HepG2 (cell line): Measurements from ENCODE around the gene SLC27A2. TPM values are rescaled to one million over a fixed set of nuclear protein-coding genes. Genes with fewer than 3 reads are reported as not detected.

Source experiments
- ATAC-seq: fragments of 200-7000 bp; cut with Tn5 transposase; 3 replicates; pipeline ENCODE4 v1.9.1; 2020; ENCODE audit warnings: mild to moderate bottlenecking, moderate library complexity
- BruUV-seq: library from RNA; stranded (reverse); fragments of 400-500 nt; replicated peaks from 2 replicates; lab custom pipeline; 2021; lab: Mats Ljungman, UMichigan
- CTCF ChIA-PET: fragments of 300-600 bp; formaldehyde crosslinking; extraction: SDS; loops from one replicate; lab custom pipeline; 2021; ENCODE audit warnings: low total read pairs, inconsistent platforms, low intra/inter-chr PET ratio; lab: Yijun Ruan, JAX
- POLR2A ChIA-PET: fragments of 350-600 bp; sonication (Branson Sonifier 250); formaldehyde crosslinking; loops from one replicate; lab custom pipeline; 2020; ENCODE audit warnings: antibody characterized with exemption, inconsistent platforms; lab: Yijun Ruan, JAX
- DNase-seq: peaks from one replicate; pipeline ENCODE4 v3.0.0-alpha.2; 2015; ENCODE audit warnings: low spot score
- FAIRE-seq: peaks from 3 replicates; lab custom pipeline; 2011; peaks lifted over from hg19 to GRCh38; lab: Jason Lieb, UNC
- H2AFZ ChIP-seq: one replicate; pipeline ENCODE4 v1.6.1; 2011; ENCODE audit warnings: low read length, inconsistent platforms
- H3K27ac ChIP-seq: fragments of 300-600 bp; 3 replicates; pipeline ENCODE4 v1.8.0; 2011; ENCODE audit warnings: mixed run types, mild to moderate bottlenecking, mixed read lengths, low read length, inconsistent platforms; ENCODE audit not compliant: insufficient read depth; ENCODE audit errors: extremely low read length
- H3K27me3 ChIP-seq, 2 experiments: fragments of 200-600 bp in 1 of 2; 2 replicates in 1 of 2; 3 replicates in 1 of 2; pipeline versions ENCODE4 v1.6.0 to v1.8.0; 2011; ENCODE audit warnings: low read length in 2 of 2, mild to moderate bottlenecking in 2 of 2, moderate library complexity in 2 of 2, inconsistent platforms in 1 of 2; ENCODE audit not compliant: insufficient read depth in 2 of 2, control insufficient read depth in 1 of 2
- H3K36me3 ChIP-seq, 2 experiments: fragments of 200-600 bp in 1 of 2; replicated peaks in 1 of 2; 2 replicates in 1 of 2; 3 replicates in 1 of 2; pipeline versions ENCODE4 v1.5.1 to v1.8.0; 2011; ENCODE audit warnings: low read length in 2 of 2, inconsistent platforms in 1 of 2; ENCODE audit not compliant: insufficient read depth in 2 of 2, control insufficient read depth in 1 of 2
- H3K4me1 ChIP-seq: 2 replicates; pipeline ENCODE4 v1.5.1; 2012; ENCODE audit warnings: low read length, inconsistent platforms; ENCODE audit not compliant: insufficient read depth
- H3K4me2 ChIP-seq: 2 replicates; pipeline ENCODE4 v1.6.0; 2011; ENCODE audit warnings: low read depth, low read length, inconsistent platforms
- H3K4me3 ChIP-seq, 3 experiments: fragments of 200-600 bp in 1 of 3; sonication (generic), shearing (Covaris generic) in 1 of 3; replicated peaks in 1 of 3; 2 replicates each; pipeline ENCODE4 v1.5.1; 2011 to 2016; ENCODE audit warnings: low read length in 3 of 3, inconsistent platforms in 2 of 3, low read depth in 2 of 3, mild to moderate bottlenecking in 2 of 3, control low read depth in 1 of 3, mixed read lengths in 1 of 3; ENCODE audit not compliant: insufficient read depth in 1 of 3
- H3K79me2 ChIP-seq: one replicate; pipeline ENCODE4 v1.6.1; 2011; ENCODE audit warnings: low read length, inconsistent platforms; ENCODE audit not compliant: insufficient read depth
- H3K9ac ChIP-seq: 2 replicates; pipeline ENCODE4 v1.6.0; 2011; ENCODE audit warnings: mild to moderate bottlenecking, low read depth, low read length, inconsistent platforms; ENCODE audit not compliant: insufficient read depth
- H3K9me3 ChIP-seq: 2 replicates; pipeline ENCODE4 v1.5.1; 2012; ENCODE audit warnings: mild to moderate bottlenecking, low read length
- H4K20me1 ChIP-seq: 2 replicates; pipeline ENCODE4 v1.6.0; 2011; ENCODE audit warnings: inconsistent platforms, mild to moderate bottlenecking, low read length, moderate library complexity; ENCODE audit not compliant: insufficient read depth
- ATRX ChIP-seq: sonication (generic); formaldehyde crosslinking; IDR thresholded peaks from 2 replicates; pipeline ENCODE4 v1.4.0; 2020; ENCODE audit warnings: missing genetic modification reagents, borderline replicate concordance
- BORCS8-MEF2B ChIP-seq: sonication (generic); formaldehyde crosslinking; IDR thresholded peaks from 2 replicates; pipeline ENCODE4 v1.8.0; 2022; ENCODE audit warnings: mild to moderate bottlenecking, missing genetic modification reagents
- PITX1 ChIP-seq: sonication (generic); formaldehyde crosslinking; IDR thresholded peaks from 2 replicates; pipeline ENCODE4 v1.5.1; 2020; ENCODE audit warnings: mild to moderate bottlenecking, missing genetic modification reagents
- SIN3A ChIP-seq: IDR thresholded peaks from 2 replicates; pipeline ENCODE4 v1.6.1; 2011; ENCODE audit warnings: low read depth, mild to moderate bottlenecking, control low read depth, low read length, borderline replicate concordance
- SMAD3 ChIP-seq: sonication (generic); formaldehyde crosslinking; IDR thresholded peaks from 2 replicates; pipeline ENCODE4 v1.4.0; 2020; ENCODE audit warnings: missing genetic modification reagents
- SNRNP70 ChIP-seq: fragments of 200-400 bp; formaldehyde crosslinking; IDR thresholded peaks from 2 replicates; pipeline ENCODE4 v1.6.1; 2017; ENCODE audit warnings: mild to moderate bottlenecking, low read depth, low read length, moderate library complexity
- ZNF17 ChIP-seq: sonication (generic); formaldehyde crosslinking; IDR thresholded peaks from 2 replicates; pipeline ENCODE4 v1.5.0; 2020; ENCODE audit warnings: mild to moderate bottlenecking, missing genetic modification reagents
- ZNF678 ChIP-seq: sonication (generic); formaldehyde crosslinking; IDR thresholded peaks from 2 replicates; pipeline ENCODE4 v1.4.0; 2020; ENCODE audit warnings: mild to moderate bottlenecking, missing genetic modification reagents
- WGBS: methylation state at CpG from one replicate; pipeline ENCODE4 v1.1.6; 2017; ENCODE audit warnings: low lambda C conversion rate; 5-methylcytosine and 5-hydroxymethylcytosine counted together
- in situ Hi-C: cut with HindIII; loops from 2 replicates; pipeline ENCODE4 v1.10.0; 2017; ENCODE audit warnings: low pct_unique_long_range_greater_than_20kb; ENCODE audit not compliant: extremely low pct_ligation_motif_present
- intact Hi-C: fragments of 100-400 bp; cut with micrococcal nuclease; formaldehyde crosslinking; loops from one replicate; pipeline ENCODE4 v1.10.0; 2022; ENCODE audit not compliant: unreplicated experiment
- polyA plus RNA-seq, 8 experiments: library from polyadenylated mRNA; depleted of rRNA in 3 of 8; stranded (reverse) in 7 of 8; unstranded in 1 of 8; fragments of >200 nt; fragmentation: Illumina TruSeq in 4 of 8; extraction: Trizol in 4 of 8; gene quantifications; 2 replicates each; pipeline versions ENCODE4 v1.2.1 to v1.2.3, GENCODE V29; 2011 to 2016; ENCODE audit warnings: low read depth in 4 of 8, missing spikeins in 1 of 8, mixed read lengths in 1 of 8; ENCODE audit not compliant: insufficient read depth in 1 of 8
- total RNA-seq, 5 experiments: library from RNA; depleted of rRNA; stranded (reverse); fragments of >200 nt; fragmentation: Illumina TruSeq; extraction: Trizol; gene quantifications; 2 replicates each; pipeline ENCODE4 v1.2.3, GENCODE V29; 2016; ENCODE audit warnings: low read depth in 1 of 5
- TF ChIP-seq, protein P1 (sequence below): sonication (generic); formaldehyde crosslinking; IDR thresholded peaks from 2 replicates; pipeline ENCODE4 v1.8.0; 2022; ENCODE audit warnings: mild to moderate bottlenecking, missing genetic modification reagents; ENCODE audit not compliant: insufficient replicate concordance
- TF ChIP-seq, protein P2 (sequence below), 2 experiments: IDR thresholded peaks; 2 replicates each; pipeline ENCODE4 v1.6.1; 2011 to 2012; ENCODE audit warnings: low read length in 2 of 2, borderline replicate concordance in 1 of 2, low read depth in 1 of 2, mild to moderate bottlenecking in 1 of 2, moderate library complexity in 1 of 2
- TF ChIP-seq, protein P3 (sequence below): sonication (generic); formaldehyde crosslinking; IDR thresholded peaks from 2 replicates; pipeline ENCODE4 v1.4.0; 2020; ENCODE audit warnings: missing genetic modification reagents
- TF ChIP-seq, protein P4 (sequence below): sonication (generic); formaldehyde crosslinking; conservative IDR thresholded peaks from 2 replicates; pipeline ENCODE4 v1.4.0; 2020; ENCODE audit warnings: missing genetic modification reagents

Gene SLC27A2
- total and polyA plus RNA-seq, 2 of the 13 experiments (the other 11 are each of a cell fraction or from before 2014, with no cell fraction given): 14.6 to 23.4 TPM

DNA sequence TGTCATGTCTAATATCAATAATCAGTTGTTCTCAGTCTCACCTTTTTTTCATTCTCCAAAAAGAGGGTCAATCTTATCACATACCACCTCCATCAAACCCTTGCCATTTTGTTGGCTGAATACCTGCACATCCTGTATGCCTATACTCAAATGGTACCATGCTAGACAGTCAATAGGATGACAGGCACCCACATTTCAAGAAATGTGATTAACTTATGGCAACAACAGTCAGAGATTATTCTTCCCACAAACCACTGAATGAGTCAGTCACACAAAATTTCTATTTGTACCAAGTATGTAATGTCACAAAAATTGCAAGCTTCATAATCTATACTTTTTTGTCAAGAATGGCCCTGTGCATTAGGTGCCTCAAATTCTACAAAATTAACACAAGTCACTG, 5.1 kb upstream of the SLC27A2 start (continued):
- TF ChIP-seq ZNF678 (CRISPR knock-in tag) (no peak), BORCS8-MEF2B (CRISPR knock-in tag) (no peak), SNRNP70 (no peak)
- TF ChIP-seq, protein P1, sequence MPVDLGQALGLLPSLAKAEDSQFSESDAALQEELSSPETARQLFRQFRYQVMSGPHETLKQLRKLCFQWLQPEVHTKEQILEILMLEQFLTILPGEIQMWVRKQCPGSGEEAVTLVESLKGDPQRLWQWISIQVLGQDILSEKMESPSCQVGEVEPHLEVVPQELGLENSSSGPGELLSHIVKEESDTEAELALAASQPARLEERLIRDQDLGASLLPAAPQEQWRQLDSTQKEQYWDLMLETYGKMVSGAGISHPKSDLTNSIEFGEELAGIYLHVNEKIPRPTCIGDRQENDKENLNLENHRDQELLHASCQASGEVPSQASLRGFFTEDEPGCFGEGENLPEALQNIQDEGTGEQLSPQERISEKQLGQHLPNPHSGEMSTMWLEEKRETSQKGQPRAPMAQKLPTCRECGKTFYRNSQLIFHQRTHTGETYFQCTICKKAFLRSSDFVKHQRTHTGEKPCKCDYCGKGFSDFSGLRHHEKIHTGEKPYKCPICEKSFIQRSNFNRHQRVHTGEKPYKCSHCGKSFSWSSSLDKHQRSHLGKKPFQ (CRISPR knock-in tag): no peak
- TF ChIP-seq, all 625 proteins: peak for 0

DNA sequence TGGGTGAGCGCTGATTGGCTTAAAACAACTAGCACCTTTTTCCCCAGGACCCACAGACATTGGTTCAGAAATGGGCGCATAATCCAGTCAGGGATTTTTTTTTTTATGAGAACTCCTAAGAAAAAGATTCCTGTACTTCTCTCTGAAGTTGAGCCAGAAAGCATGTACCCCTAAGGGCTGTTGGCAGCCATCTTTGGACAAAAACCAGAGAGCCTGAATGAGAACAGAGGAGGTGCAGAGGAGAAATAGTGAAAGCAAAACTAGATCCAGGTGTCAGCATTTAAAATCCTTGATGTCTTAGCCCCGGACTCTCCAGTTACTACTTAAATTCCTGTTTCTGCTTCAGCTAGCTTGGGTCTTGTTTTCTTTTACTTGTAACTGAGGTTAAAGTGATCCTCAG, 1.9 kb upstream of the SLC27A2 start:
- Histone ChIP-seq H2AFZ (no peak overlapping the region), H3K4me3 (no peak overlapping the region), H3K4me1 (peaks cover 34% of the 10 kb centered on the region), H3K27ac (no peak overlapping the region), H3K79me2 (no peaks in the 10 kb centered on the region), H3K4me2 (no peak overlapping the region), H4K20me1 (no peaks in the 10 kb centered on the region), H3K9me3 (no peaks in the 10 kb centered on the region), H3K36me3 (no peaks in the 10 kb centered on the region), H3K27me3 (no peaks in the 10 kb centered on the region), H3K9ac (no peak overlapping the region)
- CTCF ChIA-PET: no interaction called here
- no peak for FAIRE-seq
- in situ Hi-C loops: loop anchor here (10.0 to 25.0 kb wide), 2 partner anchors 135 to 732 kb away; partner anchors contain the start of gene AP4E1
- intact Hi-C loops: no loop called here
- no TSS peak for BruUV-seq
- DNase-seq: no peak
- no peak for ATAC-seq
- 97% methylated on average over 3 of the region's 3 CpGs for WGBS
- POLR2A ChIA-PET: no interaction called here
- TF ChIP-seq, protein P2, sequence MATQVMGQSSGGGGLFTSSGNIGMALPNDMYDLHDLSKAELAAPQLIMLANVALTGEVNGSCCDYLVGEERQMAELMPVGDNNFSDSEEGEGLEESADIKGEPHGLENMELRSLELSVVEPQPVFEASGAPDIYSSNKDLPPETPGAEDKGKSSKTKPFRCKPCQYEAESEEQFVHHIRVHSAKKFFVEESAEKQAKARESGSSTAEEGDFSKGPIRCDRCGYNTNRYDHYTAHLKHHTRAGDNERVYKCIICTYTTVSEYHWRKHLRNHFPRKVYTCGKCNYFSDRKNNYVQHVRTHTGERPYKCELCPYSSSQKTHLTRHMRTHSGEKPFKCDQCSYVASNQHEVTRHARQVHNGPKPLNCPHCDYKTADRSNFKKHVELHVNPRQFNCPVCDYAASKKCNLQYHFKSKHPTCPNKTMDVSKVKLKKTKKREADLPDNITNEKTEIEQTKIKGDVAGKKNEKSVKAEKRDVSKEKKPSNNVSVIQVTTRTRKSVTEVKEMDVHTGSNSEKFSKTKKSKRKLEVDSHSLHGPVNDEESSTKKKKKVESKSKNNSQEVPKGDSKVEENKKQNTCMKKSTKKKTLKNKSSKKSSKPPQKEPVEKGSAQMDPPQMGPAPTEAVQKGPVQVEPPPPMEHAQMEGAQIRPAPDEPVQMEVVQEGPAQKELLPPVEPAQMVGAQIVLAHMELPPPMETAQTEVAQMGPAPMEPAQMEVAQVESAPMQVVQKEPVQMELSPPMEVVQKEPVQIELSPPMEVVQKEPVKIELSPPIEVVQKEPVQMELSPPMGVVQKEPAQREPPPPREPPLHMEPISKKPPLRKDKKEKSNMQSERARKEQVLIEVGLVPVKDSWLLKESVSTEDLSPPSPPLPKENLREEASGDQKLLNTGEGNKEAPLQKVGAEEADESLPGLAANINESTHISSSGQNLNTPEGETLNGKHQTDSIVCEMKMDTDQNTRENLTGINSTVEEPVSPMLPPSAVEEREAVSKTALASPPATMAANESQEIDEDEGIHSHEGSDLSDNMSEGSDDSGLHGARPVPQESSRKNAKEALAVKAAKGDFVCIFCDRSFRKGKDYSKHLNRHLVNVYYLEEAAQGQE (IDR thresholded peaks at IDR 0.05; ENCODE audit: borderline replicate concordance in 1 of 2, low read depth in 1 of 2, low read length in 2 of 2): no peak
- TF ChIP-seq ATRX (CRISPR knock-in tag): no peak
- TF ChIP-seq, protein P3, sequence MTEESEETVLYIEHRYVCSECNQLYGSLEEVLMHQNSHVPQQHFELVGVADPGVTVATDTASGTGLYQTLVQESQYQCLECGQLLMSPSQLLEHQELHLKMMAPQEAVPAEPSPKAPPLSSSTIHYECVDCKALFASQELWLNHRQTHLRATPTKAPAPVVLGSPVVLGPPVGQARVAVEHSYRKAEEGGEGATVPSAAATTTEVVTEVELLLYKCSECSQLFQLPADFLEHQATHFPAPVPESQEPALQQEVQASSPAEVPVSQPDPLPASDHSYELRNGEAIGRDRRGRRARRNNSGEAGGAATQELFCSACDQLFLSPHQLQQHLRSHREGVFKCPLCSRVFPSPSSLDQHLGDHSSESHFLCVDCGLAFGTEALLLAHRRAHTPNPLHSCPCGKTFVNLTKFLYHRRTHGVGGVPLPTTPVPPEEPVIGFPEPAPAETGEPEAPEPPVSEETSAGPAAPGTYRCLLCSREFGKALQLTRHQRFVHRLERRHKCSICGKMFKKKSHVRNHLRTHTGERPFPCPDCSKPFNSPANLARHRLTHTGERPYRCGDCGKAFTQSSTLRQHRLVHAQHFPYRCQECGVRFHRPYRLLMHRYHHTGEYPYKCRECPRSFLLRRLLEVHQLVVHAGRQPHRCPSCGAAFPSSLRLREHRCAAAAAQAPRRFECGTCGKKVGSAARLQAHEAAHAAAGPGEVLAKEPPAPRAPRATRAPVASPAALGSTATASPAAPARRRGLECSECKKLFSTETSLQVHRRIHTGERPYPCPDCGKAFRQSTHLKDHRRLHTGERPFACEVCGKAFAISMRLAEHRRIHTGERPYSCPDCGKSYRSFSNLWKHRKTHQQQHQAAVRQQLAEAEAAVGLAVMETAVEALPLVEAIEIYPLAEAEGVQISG (CRISPR knock-in tag): no peak
- TF ChIP-seq SIN3A: no peak
- no peak for TF ChIP-seq SMAD3 (CRISPR knock-in tag)
- TF ChIP-seq ZNF17: no peak
- TF ChIP-seq, protein P4, sequence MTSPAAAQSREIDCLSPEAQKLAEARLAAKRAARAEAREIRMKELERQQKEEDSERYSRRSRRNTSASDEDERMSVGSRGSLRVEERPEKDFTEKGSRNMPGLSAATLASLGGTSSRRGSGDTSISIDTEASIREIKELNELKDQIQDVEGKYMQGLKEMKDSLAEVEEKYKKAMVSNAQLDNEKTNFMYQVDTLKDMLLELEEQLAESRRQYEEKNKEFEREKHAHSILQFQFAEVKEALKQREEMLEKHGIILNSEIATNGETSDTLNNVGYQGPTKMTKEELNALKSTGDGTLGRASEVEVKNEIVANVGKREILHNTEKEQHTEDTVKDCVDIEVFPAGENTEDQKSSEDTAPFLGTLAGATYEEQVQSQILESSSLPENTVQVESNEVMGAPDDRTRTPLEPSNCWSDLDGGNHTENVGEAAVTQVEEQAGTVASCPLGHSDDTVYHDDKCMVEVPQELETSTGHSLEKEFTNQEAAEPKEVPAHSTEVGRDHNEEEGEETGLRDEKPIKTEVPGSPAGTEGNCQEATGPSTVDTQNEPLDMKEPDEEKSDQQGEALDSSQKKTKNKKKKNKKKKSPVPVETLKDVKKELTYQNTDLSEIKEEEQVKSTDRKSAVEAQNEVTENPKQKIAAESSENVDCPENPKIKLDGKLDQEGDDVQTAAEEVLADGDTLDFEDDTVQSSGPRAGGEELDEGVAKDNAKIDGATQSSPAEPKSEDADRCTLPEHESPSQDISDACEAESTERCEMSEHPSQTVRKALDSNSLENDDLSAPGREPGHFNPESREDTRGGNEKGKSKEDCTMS (CRISPR knock-in tag): no peak
- no peak for TF ChIP-seq PITX1 (CRISPR knock-in tag)
